Fibroblast of skin of left biceps (primary cell): ENCODE results near the gene CYP4F2.
"Not testable (repeated sequence)": the region's sequence is repeated elsewhere in the genome, so short reads cannot be mapped to it uniquely, and the experiment has no call there.

Experiments used
- DNase-seq, 2 experiments: peaks; one replicate each; pipeline ENCODE4 v3.0.0-alpha.2; 2013; ENCODE audit warnings: low read depth in 2 of 2

Gene CYP4F2

GRCh38 chr19:15850385-15850784 lies 47.5 kb downstream of the CYP4F2 start:
- DNase-seq, result no peak

- no peak for DNase-seq
These were observed 51.0 kb downstream of the CYP4F2 start for GRCh38 chr19:15846923-15847322.

- DNase-seq, result not testable (repeated sequence)
These were observed 54.0 kb downstream of the CYP4F2 start for GRCh38 chr19:15843894-15844222.

- no peak for DNase-seq
These were observed 54.5 kb downstream of the CYP4F2 start for GRCh38 chr19:15843203-15843893.

GRCh38 chr19:15841875-15842569 lies 55.9 kb downstream of the CYP4F2 start:
- no peak for DNase-seq

- DNase-seq, result no peak
These were observed 57.0 kb downstream of the CYP4F2 start for GRCh38 chr19:15840833-15841232.

GRCh38 chr19:15839888-15840287 lies 58.0 kb downstream of the CYP4F2 start:
- not testable (repeated sequence) for DNase-seq

GRCh38 chr19:15838351-15838750 lies 59.5 kb downstream of the CYP4F2 start:
- no peak for DNase-seq

GRCh38 chr19:15837221-15837731 lies 60.6 kb downstream of the CYP4F2 start:
- no peak for DNase-seq

GRCh38 chr19:15836330-15837220 lies 61.3 kb downstream of the CYP4F2 start:
- DNase-seq, result peak; percentile 92

- DNase-seq, result not testable (repeated sequence)
These were observed 62.1 kb downstream of the CYP4F2 start for GRCh38 chr19:15835565-15836329.

- DNase-seq, result not testable (repeated sequence)
These were observed 63.6 kb downstream of the CYP4F2 start for GRCh38 chr19:15834232-15834631.

- DNase-seq, result no peak
These were observed 66.2 kb downstream of the CYP4F2 start for GRCh38 chr19:15831626-15832025.

GRCh38 chr19:15829786-15830185 lies 68.1 kb downstream of the CYP4F2 start:
- DNase-seq, result no peak

GRCh38 chr19:15829306-15829698 lies 68.6 kb downstream of the CYP4F2 start:
- no peak for DNase-seq

GRCh38 chr19:15828611-15829305 lies 69.1 kb downstream of the CYP4F2 start:
- not testable (repeated sequence) for DNase-seq

- DNase-seq, result no peak
These were observed 69.7 kb downstream of the CYP4F2 start for GRCh38 chr19:15828121-15828610.
